C4-2B (cell line): Measurements from ENCODE around the gene EXOC6B.

ENCODE experiments used
- H3K27ac ChIP-seq: fragments of 450-650 bp; 2 replicates; pipeline ENCODE4 v1.5.1; 2017
- CTCF ChIP-seq: fragments of 450-650 bp; conservative IDR thresholded peaks from 2 replicates; pipeline ENCODE4 v1.5.1; 2017; ENCODE audit warnings: mild to moderate bottlenecking
- ZFX ChIP-seq: fragments of 450-650 bp; IDR thresholded peaks from 2 replicates; pipeline ENCODE4 v1.6.1; 2017

EXOC6B gene

GRCh38 chr2:72681016-72681995 is 144.5 kb downstream of the EXOC6B start:
- H3K27ac ChIP-seq: no peak overlapping the region
- no peak for TF ChIP-seq ZFX
- TF ChIP-seq CTCF: no peak

GRCh38 chr2:72678024-72678423 is 147.8 kb downstream of the EXOC6B start:
- TF ChIP-seq ZFX (no peak), CTCF (no peak)
- H3K27ac ChIP-seq: no peak overlapping the region

- no peak overlapping the region for H3K27ac ChIP-seq
- TF ChIP-seq CTCF (no peak), ZFX (no peak)
Measured at GRCh38 chr2:72676341-72677025, 149.3 kb downstream of the EXOC6B start.

- TF ChIP-seq ZFX: no peak
- no peak for TF ChIP-seq CTCF
- no peak overlapping the region for H3K27ac ChIP-seq
Measured at GRCh38 chr2:72674982-72675915, 150.6 kb downstream of the EXOC6B start.

- no peak for TF ChIP-seq CTCF
- TF ChIP-seq ZFX: no peak
- no peak overlapping the region for H3K27ac ChIP-seq
Measured at GRCh38 chr2:72673279-72673678, 152.6 kb downstream of the EXOC6B start.

GRCh38 chr2:72669121-72669520 is 156.7 kb downstream of the EXOC6B start:
- TF ChIP-seq CTCF (no peak), ZFX (no peak)
- no peak overlapping the region for H3K27ac ChIP-seq
